Measurements from ENCODE around the gene JUND. TPM values are rescaled to one million over a fixed set of nuclear protein-coding genes. Genes with fewer than 3 reads are reported as not detected.

Gene JUND
- total and polyA plus RNA-seq, 2 experiments from 2014 or later, result 40.0 to 181 TPM

DNA sequence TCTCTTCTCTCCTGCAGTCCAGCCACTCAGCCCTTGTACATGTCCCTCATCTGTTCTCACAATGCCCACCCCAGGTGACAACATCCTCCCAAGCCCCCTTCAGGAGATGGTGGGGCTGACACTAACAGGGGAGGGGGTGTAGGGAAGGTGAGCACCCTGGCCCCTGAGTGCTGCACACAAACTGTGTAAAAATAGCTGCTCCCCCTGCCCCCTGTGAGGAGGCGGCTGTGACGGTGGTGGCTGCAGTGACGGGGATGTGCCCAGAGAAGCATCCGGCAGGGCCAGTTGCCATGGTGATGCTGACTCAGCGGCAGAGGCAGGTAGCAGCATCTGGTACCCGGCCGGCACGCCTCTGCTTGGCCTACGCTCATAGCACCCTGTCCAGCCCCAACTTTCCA, 13.0 kb upstream of the JUND start (continued):
- no peak for TF ChIP-seq ZNF114 (CRISPR knock-in tag; IDR thresholded peaks at IDR 0.05)

DNA sequence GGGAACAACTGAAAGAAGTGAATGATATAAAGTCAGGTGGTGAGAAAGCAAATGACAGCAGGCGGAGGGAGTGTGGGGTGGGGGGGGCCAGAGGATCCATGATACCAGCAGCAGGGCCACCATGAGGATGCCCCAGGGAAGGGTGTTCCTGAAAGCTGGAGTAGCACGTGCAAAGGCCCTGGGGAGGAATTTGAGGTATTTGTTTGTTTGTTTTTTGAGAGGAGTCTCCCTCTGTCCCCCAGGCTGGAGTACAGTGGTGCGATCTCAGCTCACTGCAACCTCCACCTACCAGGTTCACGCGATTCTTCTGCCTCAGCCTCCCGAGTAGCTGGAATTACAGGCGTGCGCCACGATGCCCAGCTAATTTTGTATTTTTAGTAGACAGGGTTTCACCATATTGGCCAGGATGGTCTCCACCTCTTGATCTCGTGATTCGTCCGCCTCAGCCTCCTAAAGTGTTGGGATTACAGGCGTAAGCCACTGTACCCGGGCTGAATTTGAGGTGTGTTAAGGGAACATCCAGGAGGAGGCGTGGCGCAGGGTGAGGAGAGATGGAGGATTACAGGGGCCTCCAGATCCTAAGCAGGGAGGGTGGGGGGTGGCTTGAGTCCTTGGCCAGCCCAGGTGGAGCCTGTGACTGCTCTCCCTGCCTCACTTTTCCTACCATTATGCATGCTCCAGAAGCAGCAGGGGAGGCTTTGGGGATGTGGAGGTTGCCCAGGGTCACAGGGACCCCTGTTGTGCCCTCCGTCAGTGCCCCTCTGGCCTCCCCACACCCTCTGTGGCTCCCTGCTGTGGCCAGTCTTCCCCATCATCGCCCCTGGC, 12.4 kb upstream of the JUND start:
- ATAC-seq, result peak; percentile 13
- peak overlapping the region; percentile 86 for H3K4me3 Mint-ChIP-seq
- peaks cover 2% of the 10 kb centered on the region; the same call in 1 of the 3 replicates for H3K9me3 Mint-ChIP-seq
- TF ChIP-seq EZH2 (IDR thresholded peaks at IDR 0.05; ENCODE audit: low read depth, unreplicated experiment), result no peak
- TF ChIP-seq, protein P1, sequence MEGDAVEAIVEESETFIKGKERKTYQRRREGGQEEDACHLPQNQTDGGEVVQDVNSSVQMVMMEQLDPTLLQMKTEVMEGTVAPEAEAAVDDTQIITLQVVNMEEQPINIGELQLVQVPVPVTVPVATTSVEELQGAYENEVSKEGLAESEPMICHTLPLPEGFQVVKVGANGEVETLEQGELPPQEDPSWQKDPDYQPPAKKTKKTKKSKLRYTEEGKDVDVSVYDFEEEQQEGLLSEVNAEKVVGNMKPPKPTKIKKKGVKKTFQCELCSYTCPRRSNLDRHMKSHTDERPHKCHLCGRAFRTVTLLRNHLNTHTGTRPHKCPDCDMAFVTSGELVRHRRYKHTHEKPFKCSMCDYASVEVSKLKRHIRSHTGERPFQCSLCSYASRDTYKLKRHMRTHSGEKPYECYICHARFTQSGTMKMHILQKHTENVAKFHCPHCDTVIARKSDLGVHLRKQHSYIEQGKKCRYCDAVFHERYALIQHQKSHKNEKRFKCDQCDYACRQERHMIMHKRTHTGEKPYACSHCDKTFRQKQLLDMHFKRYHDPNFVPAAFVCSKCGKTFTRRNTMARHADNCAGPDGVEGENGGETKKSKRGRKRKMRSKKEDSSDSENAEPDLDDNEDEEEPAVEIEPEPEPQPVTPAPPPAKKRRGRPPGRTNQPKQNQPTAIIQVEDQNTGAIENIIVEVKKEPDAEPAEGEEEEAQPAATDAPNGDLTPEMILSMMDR (conservative IDR thresholded peaks at IDR 0.05; ENCODE audit: low read depth in 2 of 2), result peak in 1 of 2 experiments; percentile 17; a peak in 1 of 4 replicates
- peak; percentile 56 for DNase-seq (ENCODE audit: low spot score)
- H3K36me3 Mint-ChIP-seq (ENCODE audit: low read depth), result no peaks in the 10 kb centered on the region
- H3K27me3 ChIP-seq (ENCODE audit: insufficient read depth), result no peaks in the 10 kb centered on the region
- H3K79me2 ChIP-seq (replicated peaks; ENCODE audit: insufficient read depth), result no peaks in the 10 kb centered on the region; the same call in 1 of the 2 replicates
- H4K20me1 ChIP-seq (replicated peaks; ENCODE audit: insufficient read depth), result no peaks in the 10 kb centered on the region
- H3K36me3 ChIP-seq (ENCODE audit: insufficient read depth), result no peaks in the 10 kb centered on the region
- peaks cover 22% of the 10 kb centered on the region for H3F3A ChIP-seq (replicated peaks; ENCODE audit: low read depth)
- peaks cover 23% of the 10 kb centered on the region for H3K27me3 Mint-ChIP-seq (ENCODE audit: insufficient read depth, low read depth, poor library complexity)
- H3K27ac ChIP-seq (ENCODE audit: low read depth), result peak overlapping the region; percentile 97
- peak overlapping the region; percentile 87 for H3K4me2 ChIP-seq
- H3K27ac Mint-ChIP-seq, result peak overlapping the region; percentile 39
- H2AFZ ChIP-seq, result peak overlapping the region; percentile 34; the same call in 1 of the 2 replicates
- H3K9me2 ChIP-seq (ENCODE audit: insufficient read depth), result no peaks in the 10 kb centered on the region
- H3K4me1 Mint-ChIP-seq, result peaks cover 30% of the 10 kb centered on the region
- H3K4me1 ChIP-seq (ENCODE audit: insufficient read depth), result peaks cover 40% of the 10 kb centered on the region
- peak overlapping the region; percentile 92 for H3K4me3 ChIP-seq

DNA sequence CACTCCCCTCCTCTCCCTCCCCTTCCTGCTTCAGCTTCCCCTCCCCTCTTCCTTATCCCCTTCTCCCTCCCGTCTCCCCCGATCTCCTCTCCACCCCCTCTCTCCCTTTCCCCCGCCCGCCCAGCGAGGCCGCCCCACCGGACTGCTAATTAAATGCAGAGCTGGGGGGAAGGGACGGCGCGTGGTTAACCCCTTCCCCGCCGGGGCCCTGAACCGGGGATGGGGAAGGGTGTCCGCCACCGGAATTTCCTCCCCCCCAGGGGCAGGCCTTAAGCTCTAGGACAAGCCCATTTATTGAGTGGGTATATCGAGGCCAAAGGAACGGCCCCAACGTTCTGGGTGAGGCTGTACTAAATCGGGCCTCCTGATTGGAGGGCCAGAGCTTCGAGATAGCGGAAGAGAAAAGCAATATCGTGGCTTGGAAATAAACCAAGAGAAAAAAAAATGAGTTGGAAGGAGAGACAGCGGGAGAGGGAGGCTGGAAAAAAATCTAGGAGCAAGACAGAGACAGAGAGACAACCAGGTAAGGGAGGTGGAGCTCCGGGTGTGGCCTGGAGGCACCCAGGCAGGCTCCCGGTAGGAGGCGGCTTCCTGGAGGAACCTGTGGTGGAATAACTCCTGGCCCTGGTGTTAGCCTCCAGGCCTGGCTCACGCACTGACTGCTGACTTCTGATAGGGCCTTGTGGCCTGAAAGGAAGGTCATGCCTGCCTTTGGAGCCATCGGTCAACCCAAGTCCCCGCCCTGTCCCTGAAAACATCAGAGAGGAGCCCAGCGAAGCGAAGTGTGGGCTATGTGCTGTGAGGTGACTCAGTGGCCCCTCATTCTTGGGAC, 11.6 kb upstream of the JUND start:
- DNase-seq (ENCODE audit: low spot score) (peak; percentile 97), ATAC-seq (peak; percentile 47)
- peaks cover 34% of the 10 kb centered on the region for H3K4me1 Mint-ChIP-seq
- no peaks in the 10 kb centered on the region for H3K36me3 Mint-ChIP-seq (ENCODE audit: low read depth)
- Histone ChIP-seq H3K9me2 (ENCODE audit: insufficient read depth) (no peaks in the 10 kb centered on the region), H3K36me3 (ENCODE audit: insufficient read depth) (no peaks in the 10 kb centered on the region), H3K27me3 (ENCODE audit: insufficient read depth) (no peaks in the 10 kb centered on the region), H3K27ac (ENCODE audit: low read depth) (peak overlapping the region; percentile 98), H3K4me3 (peak overlapping the region; percentile 92), H3F3A (replicated peaks; ENCODE audit: low read depth) (peaks cover 27% of the 10 kb centered on the region), H3K4me2 (peak overlapping the region; percentile 94), H4K20me1 (replicated peaks; ENCODE audit: insufficient read depth) (no peaks in the 10 kb centered on the region), H2AFZ (peak overlapping the region; percentile 94), H3K4me1 (ENCODE audit: insufficient read depth) (peaks cover 48% of the 10 kb centered on the region), H3K79me2 (replicated peaks; ENCODE audit: insufficient read depth) (no peaks in the 10 kb centered on the region; the same call in 1 of the 2 replicates)
- H3K4me3 Mint-ChIP-seq, result peak overlapping the region; percentile 86
- H3K27ac Mint-ChIP-seq, result peak overlapping the region; percentile 92
- TF ChIP-seq ZNF114 (CRISPR knock-in tag; IDR thresholded peaks at IDR 0.05) (no peak), JUNB (IDR thresholded peaks at IDR 0.05; ENCODE audit: unreplicated experiment) (no peak), POLR2AphosphoS5 (IDR thresholded peaks at IDR 0.05; ENCODE audit: low read depth) (0 out of 2 replicates have a peak, but pooled peaks have one; percentile 18), CREB1 (CRISPR knock-in tag; IDR thresholded peaks at IDR 0.05; ENCODE audit: low read depth) (peak; percentile 29; the same call in 1 of the 2 replicates)
- H3K9me3 Mint-ChIP-seq, result peaks cover 2% of the 10 kb centered on the region; the same call in 1 of the 3 replicates
- peaks cover 23% of the 10 kb centered on the region for H3K27me3 Mint-ChIP-seq (ENCODE audit: insufficient read depth, low read depth, poor library complexity)
